ENCODE results near the gene CIPC. TPM values are rescaled to one million over a fixed set of nuclear protein-coding genes. Genes with fewer than 3 reads are reported as not detected.
A peak's percentile ranks its signal among the peaks of the same experiment; 100 is the strongest.

CIPC gene
- polyA plus RNA-seq, 1 donor from 2014 or later = 36.7 TPM

DNA sequence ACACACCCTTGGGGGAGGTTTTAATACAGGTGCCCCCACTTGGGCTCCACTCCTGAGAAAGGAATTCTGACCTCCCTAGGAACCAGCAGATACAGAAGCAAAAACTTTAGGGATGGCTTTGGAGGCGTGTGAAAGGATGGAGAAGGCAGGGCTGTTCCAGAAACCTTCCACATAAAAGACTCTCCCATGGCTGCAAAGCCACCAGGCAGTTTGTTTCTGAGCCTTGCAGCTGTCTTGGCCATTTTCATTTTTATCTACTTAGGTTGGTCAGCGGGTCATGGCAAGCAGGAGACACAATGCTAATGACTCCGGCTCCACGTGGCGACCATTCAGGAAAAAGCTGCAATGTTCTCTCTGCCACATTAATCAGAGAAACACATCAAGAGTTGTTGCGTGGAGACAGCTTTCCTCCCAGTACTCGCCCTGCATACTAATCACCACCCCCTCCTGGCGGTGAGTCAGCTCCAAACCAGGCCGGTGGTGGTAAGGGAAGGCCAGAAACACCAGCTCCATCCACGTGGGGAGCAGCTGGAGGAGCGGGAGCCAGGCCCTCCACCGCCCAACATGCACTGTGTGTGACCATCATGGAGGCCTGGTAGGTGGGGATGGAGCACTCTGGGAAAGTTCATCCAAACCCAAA, 38.7 kb upstream of the CIPC start:
- Histone ChIP-seq H3K9ac (ENCODE audit: low read length) (no peak overlapping the region), H3K27ac (ENCODE audit: low read length) (peak overlapping the region; percentile 67), H3K9me2 (ENCODE audit: insufficient read depth, low read length) (no peaks in the 10 kb centered on the region), H3K9me3 (ENCODE audit: low read length) (no peaks in the 10 kb centered on the region), H3K36me3 (ENCODE audit: insufficient read depth, low read length) (no peaks in the 10 kb centered on the region), H4K20me1 (ENCODE audit: insufficient read depth) (no peaks in the 10 kb centered on the region), H3F3A (ENCODE audit: insufficient read depth, low read length, poor library complexity, severe bottlenecking) (no peaks in the 10 kb centered on the region), H2AFZ (ENCODE audit: low read depth, low read length) (no peak overlapping the region), H3K27me3 (ENCODE audit: insufficient read depth, low read depth, low read length) (no peaks in the 10 kb centered on the region), H3K79me2 (replicated peaks; ENCODE audit: insufficient read depth, low read length) (no peaks in the 10 kb centered on the region), H3K4me2 (ENCODE audit: low read length) (no peak overlapping the region), H3K4me3 (ENCODE audit: low read length) (no peak overlapping the region)
- peak; percentile 24 for TF ChIP-seq SMC3 (conservative IDR thresholded peaks at IDR 0.05; ENCODE audit: poor library complexity)
- no peak for TF ChIP-seq EP300 (conservative IDR thresholded peaks at IDR 0.05; ENCODE audit: poor library complexity, severe bottlenecking)
- TF ChIP-seq RAD21 (conservative IDR thresholded peaks at IDR 0.05) = peak; percentile 32

DNA sequence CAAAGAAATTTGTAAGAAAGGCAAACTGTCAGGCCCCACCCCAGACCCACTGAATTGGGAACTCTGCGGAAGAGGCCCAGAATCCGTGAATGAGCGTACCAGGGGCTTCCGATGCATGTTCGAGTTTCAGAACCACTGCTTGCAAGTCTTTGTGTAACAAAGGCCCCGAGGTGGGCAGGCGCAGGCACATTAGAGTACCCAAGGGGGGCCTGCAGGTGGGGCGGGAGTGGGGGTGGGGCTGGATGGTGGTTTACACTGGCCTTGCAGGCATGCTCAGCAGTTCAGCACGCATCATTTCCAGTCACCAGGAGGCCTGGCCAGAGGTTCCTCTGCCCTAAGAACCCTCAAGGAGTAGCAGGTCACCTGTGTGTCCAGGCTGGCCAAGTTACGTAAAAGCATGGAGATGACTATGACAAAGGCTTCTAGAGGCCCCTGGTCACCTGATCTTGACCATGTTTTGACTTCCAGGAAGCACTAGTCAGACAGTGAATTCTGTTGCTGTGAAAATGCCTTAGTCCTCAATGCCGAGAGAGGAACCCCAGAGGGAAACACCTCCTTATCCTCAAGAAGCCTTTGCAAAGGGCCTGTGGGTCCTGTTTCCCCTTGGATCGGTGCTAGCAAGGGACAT, 36.3 kb upstream of the CIPC start:
- Histone ChIP-seq H3K9me2 (ENCODE audit: insufficient read depth, low read length) (no peaks in the 10 kb centered on the region), H3K4me3 (ENCODE audit: low read length) (no peak overlapping the region), H3K27ac (ENCODE audit: low read length) (no peak overlapping the region), H4K20me1 (ENCODE audit: insufficient read depth) (no peaks in the 10 kb centered on the region), H3K9me3 (ENCODE audit: low read length) (no peaks in the 10 kb centered on the region), H2AFZ (ENCODE audit: low read depth, low read length) (no peak overlapping the region), H3K4me2 (ENCODE audit: low read length) (no peak overlapping the region), H3K9ac (ENCODE audit: low read length) (no peak overlapping the region), H3K79me2 (replicated peaks; ENCODE audit: insufficient read depth, low read length) (no peaks in the 10 kb centered on the region), H3K27me3 (ENCODE audit: insufficient read depth, low read depth, low read length) (no peaks in the 10 kb centered on the region), H3K36me3 (ENCODE audit: insufficient read depth, low read length) (no peaks in the 10 kb centered on the region), H3F3A (ENCODE audit: insufficient read depth, low read length, poor library complexity, severe bottlenecking) (no peaks in the 10 kb centered on the region)
- TF ChIP-seq TAF1 (IDR thresholded peaks at IDR 0.05; ENCODE audit: low read depth) (no peak), SMC3 (conservative IDR thresholded peaks at IDR 0.05; ENCODE audit: poor library complexity) (no peak)

DNA sequence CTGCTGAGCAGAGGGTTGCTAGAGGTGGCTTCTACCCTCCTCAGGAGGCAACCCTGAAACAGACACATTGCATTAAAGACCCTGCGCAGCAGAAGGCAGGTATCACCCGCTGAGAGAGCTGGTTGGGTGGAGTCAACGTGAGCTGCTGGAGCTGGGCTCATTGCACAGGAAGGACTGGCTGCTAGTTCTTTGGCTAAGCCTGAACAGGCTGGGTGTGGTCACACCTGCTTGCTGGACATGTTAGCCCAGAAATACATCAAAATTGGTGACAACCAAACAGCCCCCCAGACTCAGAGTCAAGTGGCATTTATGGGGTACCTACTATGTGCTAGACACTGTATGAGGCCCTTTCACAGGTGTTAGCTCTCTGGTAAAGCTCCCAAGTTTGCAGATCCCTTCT, 35.8 kb upstream of the CIPC start:
- Histone ChIP-seq H3K27me3 (ENCODE audit: insufficient read depth, low read depth, low read length) (no peaks in the 10 kb centered on the region), H3K79me2 (replicated peaks; ENCODE audit: insufficient read depth, low read length) (no peaks in the 10 kb centered on the region), H3K9me3 (ENCODE audit: low read length) (no peaks in the 10 kb centered on the region), H4K20me1 (ENCODE audit: insufficient read depth) (no peaks in the 10 kb centered on the region), H3K36me3 (ENCODE audit: insufficient read depth, low read length) (no peaks in the 10 kb centered on the region), H3K4me3 (ENCODE audit: low read length) (no peak overlapping the region), H3K9ac (ENCODE audit: low read length) (no peak overlapping the region), H2AFZ (ENCODE audit: low read depth, low read length) (no peak overlapping the region), H3K4me2 (ENCODE audit: low read length) (no peak overlapping the region), H3F3A (ENCODE audit: insufficient read depth, low read length, poor library complexity, severe bottlenecking) (no peaks in the 10 kb centered on the region), H3K27ac (ENCODE audit: low read length) (no peak overlapping the region), H3K9me2 (ENCODE audit: insufficient read depth, low read length) (no peaks in the 10 kb centered on the region)
- TF ChIP-seq RAD21 (conservative IDR thresholded peaks at IDR 0.05) (no peak), MXI1 (conservative IDR thresholded peaks at IDR 0.05; ENCODE audit: poor library complexity, severe bottlenecking) (no peak), TAF1 (IDR thresholded peaks at IDR 0.05; ENCODE audit: low read depth) (no peak), SMC3 (conservative IDR thresholded peaks at IDR 0.05; ENCODE audit: poor library complexity) (no peak), EP300 (conservative IDR thresholded peaks at IDR 0.05; ENCODE audit: poor library complexity, severe bottlenecking) (no peak), EZH2 (IDR thresholded peaks at IDR 0.05; ENCODE audit: borderline replicate concordance, insufficient read depth, low read length, poor library complexity, severe bottlenecking) (no peak), POLR2AphosphoS5 (IDR thresholded peaks at IDR 0.05) (no peak)
- TF ChIP-seq, protein P1, sequence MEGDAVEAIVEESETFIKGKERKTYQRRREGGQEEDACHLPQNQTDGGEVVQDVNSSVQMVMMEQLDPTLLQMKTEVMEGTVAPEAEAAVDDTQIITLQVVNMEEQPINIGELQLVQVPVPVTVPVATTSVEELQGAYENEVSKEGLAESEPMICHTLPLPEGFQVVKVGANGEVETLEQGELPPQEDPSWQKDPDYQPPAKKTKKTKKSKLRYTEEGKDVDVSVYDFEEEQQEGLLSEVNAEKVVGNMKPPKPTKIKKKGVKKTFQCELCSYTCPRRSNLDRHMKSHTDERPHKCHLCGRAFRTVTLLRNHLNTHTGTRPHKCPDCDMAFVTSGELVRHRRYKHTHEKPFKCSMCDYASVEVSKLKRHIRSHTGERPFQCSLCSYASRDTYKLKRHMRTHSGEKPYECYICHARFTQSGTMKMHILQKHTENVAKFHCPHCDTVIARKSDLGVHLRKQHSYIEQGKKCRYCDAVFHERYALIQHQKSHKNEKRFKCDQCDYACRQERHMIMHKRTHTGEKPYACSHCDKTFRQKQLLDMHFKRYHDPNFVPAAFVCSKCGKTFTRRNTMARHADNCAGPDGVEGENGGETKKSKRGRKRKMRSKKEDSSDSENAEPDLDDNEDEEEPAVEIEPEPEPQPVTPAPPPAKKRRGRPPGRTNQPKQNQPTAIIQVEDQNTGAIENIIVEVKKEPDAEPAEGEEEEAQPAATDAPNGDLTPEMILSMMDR (IDR thresholded peaks at IDR 0.05; ENCODE audit: poor library complexity, severe bottlenecking) = no peak
- TF ChIP-seq, protein P2, sequence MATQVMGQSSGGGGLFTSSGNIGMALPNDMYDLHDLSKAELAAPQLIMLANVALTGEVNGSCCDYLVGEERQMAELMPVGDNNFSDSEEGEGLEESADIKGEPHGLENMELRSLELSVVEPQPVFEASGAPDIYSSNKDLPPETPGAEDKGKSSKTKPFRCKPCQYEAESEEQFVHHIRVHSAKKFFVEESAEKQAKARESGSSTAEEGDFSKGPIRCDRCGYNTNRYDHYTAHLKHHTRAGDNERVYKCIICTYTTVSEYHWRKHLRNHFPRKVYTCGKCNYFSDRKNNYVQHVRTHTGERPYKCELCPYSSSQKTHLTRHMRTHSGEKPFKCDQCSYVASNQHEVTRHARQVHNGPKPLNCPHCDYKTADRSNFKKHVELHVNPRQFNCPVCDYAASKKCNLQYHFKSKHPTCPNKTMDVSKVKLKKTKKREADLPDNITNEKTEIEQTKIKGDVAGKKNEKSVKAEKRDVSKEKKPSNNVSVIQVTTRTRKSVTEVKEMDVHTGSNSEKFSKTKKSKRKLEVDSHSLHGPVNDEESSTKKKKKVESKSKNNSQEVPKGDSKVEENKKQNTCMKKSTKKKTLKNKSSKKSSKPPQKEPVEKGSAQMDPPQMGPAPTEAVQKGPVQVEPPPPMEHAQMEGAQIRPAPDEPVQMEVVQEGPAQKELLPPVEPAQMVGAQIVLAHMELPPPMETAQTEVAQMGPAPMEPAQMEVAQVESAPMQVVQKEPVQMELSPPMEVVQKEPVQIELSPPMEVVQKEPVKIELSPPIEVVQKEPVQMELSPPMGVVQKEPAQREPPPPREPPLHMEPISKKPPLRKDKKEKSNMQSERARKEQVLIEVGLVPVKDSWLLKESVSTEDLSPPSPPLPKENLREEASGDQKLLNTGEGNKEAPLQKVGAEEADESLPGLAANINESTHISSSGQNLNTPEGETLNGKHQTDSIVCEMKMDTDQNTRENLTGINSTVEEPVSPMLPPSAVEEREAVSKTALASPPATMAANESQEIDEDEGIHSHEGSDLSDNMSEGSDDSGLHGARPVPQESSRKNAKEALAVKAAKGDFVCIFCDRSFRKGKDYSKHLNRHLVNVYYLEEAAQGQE (IDR thresholded peaks at IDR 0.05; ENCODE audit: borderline replicate concordance) = no peak

Data from neural cell (in vitro differentiated cells).